Glomerular endothelial cell (primary cell): ENCODE data around the gene EDAR. TPM values are rescaled to one million over a fixed set of nuclear protein-coding genes. Genes with fewer than 3 reads are reported as not detected.

Experiments used
- DNase-seq: peaks from one replicate; pipeline ENCODE4 v3.0.0-alpha.2; 2011; ENCODE audit warnings: low read depth, low spot score; ENCODE audit errors: extremely low read depth
- total RNA-seq: library from RNA; depleted of rRNA; stranded (reverse); fragments of >200 nt; gene quantifications from 2 replicates; pipeline ENCODE4 v1.2.3, GENCODE V29; 2015

EDAR gene
- total RNA-seq, 1 donor from 2014 or later, result not detected

DNA sequence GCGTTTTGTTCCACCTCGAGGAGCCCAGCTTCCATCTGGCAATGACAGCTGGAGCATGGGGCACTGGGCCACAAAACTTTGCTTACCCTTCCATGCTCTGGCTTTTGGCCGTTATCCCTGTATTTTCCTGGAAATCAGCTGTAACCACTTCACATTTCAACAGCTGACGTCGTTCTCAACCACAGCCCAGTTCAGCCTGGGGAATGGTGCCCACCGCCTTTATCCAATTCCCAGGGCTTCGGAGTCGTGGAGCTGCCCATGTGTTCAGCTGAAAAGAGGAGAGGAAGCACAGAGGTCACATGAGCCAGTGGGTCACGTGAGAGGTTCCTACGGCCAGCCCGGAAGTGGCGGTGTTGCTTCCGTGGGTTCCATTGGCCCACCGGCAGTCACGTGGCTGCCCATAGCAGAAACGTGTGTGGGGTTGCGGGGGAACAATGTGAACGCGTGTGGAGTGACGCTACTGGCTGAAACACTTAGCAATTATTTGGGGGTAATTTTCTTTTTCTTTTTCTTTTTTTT, 16.7 kb upstream of the EDAR start:
- DNase-seq, result no peak

DNA sequence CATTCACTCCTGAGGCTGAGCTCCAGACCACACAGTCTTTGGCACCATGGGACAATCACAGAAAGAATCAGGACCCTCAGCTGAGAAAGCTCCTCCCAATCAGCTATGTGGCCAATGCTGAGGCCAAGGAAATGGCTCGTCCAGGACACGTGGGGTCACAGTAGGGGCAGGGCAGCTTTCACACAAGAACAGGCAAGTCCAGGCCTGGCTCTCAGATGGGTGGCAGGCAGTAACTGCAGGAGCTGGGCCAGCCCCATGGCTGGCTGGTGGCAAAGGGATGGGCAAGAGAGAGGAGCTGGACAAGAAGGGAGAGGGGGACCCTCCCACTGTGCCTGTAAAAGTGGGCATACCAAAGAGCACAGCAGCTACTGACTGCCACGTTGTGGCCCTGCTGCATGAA, 12.2 kb upstream of the EDAR start:
- DNase-seq, result no peak

DNA sequence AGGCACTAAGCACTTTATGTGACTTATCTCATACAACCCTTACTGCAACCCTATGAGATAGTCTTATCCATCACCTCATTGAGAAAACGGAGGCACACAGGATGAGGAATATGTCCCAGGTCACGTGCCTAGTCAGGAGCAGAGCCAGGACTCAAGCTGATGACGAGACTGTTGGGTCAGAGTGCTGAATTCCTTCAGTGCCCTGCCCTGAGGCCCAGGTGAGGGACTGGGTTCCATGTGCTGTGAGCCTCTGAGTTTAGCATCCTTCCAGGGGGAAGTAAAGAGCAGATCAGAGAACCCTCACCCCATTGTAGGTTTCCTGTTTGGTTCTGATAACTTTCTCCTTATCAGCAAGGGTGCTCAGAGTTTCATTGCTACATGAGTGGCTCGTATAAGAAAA, 11.7 kb upstream of the EDAR start:
- DNase-seq, result no peak

DNA sequence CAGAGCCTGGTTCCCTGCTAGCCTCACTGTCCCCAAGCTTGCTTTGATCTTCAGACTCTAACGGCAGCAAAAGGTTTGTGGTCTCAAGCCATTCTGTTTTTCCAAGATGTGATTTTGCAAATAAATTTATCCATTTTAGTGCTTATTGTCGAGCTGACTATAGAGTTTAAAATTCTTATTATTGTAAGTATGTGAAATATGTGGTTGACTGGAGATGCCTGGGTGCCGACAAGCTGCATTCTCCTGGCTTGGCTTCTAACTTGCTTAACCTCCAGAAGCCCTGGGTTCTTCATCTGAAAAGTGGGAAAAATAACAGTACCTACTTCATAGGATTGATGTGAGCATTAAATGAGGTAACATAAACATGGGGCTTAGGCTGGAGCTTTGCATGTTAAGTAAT, 9.9 kb upstream of the EDAR start:
- DNase-seq, result no peak

DNA sequence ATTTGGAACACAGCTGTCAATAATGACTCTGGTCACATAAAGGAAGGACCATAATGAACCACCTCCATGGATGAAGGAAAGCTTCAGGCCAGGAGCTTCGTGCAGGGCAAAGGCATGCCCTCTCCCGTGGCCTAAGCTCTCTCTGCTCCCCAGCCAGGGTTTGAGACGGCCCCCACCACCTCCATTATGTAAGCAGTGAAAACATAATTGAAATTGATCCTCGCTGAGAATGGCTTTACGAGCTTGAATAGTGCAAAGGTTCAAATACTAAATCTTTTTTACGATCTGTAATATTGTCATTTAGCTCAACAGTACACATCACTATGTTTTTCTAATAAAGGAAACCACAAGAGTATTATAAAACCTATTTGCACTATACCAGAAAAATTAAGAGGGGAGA, 5.2 kb upstream of the EDAR start:
- no peak for DNase-seq

DNA sequence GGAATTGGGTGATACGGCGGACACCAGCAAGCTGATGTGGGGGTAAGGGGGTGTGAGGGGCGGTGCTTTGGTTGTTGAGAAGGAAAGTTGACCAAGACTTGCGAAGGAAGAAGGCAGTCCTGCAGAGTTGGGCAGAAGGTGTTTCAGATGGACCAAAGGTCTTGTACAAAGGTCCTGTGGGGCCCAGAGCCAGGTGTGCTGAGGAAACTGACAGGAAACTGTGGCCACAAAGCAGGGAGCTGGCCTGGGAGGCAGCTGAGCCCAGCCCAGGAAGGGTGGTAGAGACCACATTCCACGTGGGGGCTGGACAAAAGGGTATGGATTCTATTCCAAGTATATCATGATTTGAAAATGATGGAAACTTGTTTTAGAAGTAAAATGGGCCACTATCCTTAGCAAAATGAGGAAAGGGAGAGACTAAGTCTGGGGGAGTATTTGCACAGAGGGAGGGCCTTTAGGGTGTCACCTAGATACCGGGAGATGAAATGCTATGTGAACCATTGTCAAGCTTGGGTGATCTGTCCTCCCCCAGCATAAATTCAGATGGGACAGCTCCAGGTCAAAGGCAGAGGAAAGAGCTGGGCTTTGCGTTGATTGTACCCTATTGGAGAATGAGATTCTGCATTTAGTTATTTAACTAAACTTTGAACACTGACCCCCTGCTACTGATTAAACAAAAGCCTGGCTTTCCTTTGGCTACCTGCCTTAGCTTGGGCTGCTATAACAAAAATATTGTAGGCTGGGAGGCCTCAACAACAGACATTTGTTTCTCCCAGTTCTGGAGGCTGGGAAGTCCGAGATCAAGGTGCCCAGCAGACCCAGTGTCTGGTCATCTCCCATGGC, 4.3 kb upstream of the EDAR start:
- DNase-seq, result no peak

DNA sequence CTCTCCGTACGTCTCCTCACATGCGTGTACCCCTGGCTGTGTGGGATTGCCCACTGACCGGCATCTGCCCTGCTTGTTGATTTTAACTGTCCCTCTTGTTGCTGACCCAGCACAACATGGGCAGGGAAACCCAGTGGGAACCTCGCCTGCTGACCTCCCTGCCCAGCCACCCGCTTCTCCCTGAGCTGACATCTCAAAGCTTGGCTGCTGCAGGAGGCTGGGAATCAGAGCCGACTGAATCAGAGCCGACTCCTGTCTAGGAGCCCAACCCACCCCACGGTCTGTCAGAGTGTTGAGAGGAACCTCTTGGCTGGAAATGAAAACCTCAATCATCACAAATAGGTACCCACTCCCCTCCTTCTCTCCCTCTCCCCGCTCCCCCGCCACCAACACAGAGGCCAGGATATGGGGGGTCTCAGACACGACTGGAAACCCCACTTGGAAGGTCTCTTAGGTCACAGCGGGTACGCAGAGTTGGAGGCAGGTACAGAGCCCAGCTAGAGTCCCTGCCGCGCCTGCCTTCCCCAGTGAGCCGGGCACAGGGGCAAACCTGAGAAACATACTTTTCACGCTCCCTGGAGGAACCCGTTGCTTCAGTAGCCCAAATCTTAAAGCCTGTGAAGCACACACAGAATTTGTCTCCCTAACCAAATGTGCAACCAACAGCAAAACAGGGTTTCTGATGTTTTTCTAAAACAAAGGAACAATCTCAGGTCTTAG, 784 bp downstream of the EDAR start:
- DNase-seq, result no peak

DNA sequence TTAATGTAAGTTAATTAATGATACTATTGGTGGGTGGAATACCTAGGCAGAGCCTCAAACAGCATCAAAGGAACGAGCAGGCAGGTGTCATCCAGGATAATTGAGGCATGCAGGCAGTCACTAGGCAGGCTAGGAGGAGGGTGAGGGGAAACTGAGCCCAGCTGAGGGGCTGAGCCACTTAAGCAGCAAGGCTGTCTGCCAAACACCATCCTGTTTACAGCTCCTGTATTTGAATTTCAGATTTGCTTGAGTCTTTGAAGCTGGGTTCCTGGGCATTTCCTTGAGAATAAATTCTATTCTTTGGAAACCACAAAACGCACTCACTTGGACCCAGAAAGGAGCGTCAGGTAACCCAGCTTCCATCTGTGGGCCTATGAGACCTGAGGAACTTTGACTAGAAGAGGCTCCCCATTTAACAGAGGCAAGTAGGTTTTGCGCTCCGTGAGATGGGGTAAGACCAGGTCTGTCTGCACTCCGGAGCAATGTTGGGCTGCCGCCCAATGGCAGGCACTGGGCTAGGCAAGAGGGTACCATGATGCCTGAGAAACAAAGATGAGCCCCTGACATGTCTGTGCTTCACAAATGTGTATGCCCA, 2.0 kb downstream of the EDAR start:
- no peak for DNase-seq

DNA sequence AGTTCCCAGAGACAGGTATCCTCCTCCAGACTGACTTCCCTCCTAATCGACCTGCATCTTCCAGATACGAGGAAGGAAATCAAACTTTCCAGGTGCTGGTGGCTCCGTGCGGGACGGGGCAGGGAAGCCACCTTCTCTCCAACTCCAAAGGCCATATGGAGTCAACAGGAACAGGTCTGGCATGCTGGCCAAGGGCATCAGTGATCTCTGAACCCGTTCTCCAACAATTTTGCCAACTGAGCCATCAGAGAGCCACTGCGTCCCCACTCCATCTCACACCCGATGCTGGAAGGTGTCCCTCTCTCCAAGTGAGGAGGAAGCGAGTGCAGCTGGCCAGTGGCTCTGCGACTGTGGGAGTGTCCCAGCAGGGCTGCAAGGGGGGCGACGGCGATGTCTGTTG, 5.4 kb downstream of the EDAR start:
- DNase-seq, result no peak

DNA sequence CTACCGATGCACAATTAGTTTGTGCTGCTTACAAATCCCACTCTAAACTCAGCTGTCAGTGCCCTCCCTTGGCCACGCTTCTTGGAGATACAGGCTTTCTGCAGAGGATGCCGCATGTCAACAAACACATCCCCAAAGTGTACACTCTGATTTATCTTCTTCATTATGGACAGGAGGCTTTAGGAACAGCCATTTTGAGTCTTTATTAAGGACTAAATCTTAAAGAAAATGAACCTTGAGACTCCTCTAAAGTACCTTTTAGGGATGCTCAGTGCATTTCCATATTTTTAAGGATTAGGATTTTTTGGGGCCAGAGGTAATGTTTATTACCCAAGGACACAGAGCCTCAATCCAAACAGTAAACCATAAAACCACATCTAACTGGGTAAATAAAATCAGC, 6.0 kb downstream of the EDAR start:
- DNase-seq, result no peak

DNA sequence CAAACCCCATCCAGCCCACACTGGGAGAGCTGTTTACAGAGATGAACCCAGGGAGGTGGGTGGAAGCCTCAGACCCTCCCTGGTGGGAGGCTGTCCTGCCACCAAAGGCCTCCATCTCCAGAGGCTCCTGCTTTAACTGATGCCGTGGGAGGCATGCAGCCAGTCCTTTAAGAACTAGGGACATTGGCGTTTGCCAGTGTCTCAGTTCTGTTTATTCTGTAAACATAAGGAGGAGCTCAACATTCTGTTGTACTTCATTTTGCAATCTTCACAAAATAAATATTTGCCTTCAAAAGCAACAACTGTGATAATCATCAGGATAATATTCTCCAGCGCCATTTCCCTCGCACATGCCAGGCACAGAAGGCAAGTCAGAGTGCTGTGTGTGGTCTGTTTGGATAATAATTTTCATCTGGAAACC, 6.8 kb downstream of the EDAR start:
- DNase-seq, result no peak

DNA sequence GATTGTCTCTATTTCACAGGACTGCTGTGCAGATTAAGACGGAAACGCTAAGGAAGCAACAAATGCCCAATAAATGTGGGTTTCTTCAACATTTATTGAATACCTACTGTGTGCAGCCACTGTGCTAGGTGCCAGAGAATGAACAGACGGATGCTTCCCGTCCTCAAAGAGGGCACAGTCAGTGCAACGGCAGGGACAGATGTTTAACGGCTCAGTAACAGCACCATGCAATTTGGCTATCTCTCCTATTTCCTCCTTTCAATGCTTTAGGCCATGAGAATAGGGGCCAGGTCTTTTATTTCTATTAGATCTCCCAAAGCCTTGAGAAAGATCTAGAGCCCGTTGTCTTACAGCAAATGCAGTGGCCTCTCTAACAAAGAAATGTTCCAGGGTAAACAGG, 7.2 kb downstream of the EDAR start:
- no peak for DNase-seq

DNA sequence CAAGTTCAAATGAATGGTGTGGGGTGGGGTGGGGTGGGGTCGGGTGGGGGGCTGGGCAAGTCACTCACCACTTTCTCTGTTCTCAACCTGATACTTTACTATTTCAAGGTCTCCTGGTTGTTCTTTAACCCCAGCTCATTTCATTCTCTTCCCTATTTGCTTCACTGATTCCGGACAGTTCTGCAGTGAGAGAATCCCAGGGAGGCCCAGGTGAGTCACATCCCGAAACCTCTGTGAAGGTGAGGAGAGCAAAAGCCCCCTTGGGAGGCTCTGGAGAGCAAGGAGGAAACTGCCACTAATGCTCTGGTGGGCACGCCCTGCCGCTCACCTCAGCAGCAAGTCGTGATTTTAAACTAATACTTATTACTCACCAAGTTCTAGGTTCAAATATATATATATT, 8.9 kb downstream of the EDAR start:
- no peak for DNase-seq

DNA sequence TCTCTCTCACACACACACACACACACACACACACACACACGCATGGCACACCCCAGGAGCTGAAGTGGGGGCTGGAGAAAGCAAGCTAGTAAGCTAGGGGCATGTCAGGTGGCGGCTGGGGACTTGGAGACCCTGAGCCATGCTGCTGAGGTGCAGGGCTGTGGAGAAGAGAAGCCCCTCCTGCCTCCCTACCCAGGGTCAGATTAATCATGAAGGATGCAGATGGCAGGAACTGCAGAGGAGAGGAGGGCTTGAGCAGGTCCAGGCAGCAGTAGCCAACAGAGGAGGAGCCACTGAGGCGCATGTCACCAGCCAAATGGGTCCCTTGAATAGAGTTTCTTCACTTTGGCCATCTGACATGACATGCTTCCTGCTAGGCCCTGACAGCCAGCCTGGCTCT, 9.6 kb downstream of the EDAR start:
- DNase-seq, result no peak

DNA sequence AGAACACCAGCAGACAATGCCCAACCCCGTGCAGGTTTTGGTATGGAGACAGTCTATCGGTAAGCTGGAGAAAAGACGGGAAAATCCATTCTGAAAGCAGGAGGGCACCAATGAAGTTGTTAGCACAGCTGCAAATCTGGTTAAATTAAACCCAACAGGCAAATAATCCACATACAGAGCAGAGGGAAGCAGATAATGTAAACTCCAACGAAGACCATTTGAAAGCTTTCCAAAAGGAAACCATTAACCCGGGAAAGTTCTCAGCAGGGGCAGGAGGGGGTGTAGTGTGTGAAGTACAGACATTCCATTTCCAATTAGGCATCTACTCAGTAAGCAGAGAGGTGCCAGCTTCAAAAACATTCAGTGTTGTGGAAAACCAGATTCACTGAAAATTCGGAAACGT, 10.3 kb downstream of the EDAR start:
- DNase-seq, result no peak

DNA sequence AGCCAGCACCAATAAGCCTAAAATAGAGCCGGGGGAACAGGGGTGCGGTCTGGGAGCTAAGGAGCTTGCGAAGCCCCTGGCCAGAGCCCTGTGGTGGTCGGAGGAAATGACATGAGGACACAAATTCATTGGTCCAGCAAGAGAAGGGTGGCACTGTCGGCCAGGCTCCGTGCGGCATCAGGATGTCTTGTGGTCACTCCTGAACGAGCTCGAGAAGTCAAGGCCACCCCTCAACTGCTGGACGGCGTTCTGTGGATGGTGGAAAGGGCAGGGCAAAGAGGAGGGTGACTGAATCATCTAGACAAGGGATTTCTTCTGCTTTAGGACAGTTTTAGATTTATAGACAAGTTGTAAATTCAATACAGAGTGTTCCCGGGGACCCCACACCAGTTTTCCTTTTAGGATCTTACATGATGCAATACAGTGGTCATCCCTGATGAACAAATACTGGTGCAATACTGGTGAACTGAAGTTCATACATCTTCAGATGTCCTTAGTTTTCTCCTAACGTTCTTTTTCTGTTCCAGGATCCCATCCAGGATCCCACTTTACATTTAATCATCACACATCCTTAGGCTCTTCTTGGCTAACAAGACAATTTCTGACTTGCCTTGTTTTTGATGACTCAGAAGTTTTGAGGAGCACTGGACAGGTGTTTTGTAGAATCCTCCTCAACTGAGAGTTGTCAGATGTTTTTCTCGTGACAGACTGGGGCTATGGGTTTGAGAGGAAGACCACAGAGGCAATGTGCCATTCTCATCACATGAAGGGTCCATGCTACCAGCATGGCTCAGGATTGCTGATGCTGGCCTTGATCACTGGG, 13.2 kb downstream of the EDAR start:
- DNase-seq, result no peak

DNA sequence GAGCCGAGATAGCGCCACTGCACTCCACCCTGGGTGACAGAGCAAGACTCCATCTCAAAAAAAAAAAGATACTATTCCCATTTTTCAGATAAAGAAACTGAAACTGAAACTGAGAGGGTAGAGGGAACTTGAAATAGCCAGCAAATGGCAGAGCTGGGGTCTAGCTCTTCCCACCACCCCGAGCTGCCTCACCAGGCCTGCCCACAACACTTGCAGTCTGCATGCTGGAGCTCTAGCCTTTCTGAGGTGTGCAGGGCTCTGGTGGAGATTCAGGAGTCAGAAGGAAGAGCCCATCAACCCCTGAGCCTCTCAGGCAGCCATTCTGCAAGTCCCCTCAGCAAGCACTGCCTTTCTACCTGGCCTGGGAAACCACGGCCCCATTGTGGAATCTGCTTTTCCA, 14.3 kb downstream of the EDAR start:
- DNase-seq, result no peak

DNA sequence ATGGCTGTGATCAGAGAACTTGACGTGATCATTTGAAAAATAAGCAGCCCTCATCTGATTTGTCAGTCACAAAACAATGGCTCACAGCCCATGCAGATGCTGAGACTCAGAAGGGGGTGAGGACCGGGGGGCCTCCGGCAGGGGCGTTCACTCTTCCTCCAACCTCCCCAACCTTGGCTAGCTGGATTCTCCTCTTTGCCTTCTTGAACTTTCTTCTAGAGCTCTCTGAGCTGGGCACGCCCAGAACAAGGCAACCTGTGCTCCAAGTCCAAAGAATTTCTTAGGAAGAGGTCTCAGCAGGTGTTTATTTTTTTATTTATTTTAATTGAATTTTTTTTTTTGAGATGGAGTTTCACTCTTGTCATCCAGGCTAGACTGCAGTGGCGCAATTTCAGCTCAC, 16.4 kb downstream of the EDAR start:
- DNase-seq, result no peak

DNA sequence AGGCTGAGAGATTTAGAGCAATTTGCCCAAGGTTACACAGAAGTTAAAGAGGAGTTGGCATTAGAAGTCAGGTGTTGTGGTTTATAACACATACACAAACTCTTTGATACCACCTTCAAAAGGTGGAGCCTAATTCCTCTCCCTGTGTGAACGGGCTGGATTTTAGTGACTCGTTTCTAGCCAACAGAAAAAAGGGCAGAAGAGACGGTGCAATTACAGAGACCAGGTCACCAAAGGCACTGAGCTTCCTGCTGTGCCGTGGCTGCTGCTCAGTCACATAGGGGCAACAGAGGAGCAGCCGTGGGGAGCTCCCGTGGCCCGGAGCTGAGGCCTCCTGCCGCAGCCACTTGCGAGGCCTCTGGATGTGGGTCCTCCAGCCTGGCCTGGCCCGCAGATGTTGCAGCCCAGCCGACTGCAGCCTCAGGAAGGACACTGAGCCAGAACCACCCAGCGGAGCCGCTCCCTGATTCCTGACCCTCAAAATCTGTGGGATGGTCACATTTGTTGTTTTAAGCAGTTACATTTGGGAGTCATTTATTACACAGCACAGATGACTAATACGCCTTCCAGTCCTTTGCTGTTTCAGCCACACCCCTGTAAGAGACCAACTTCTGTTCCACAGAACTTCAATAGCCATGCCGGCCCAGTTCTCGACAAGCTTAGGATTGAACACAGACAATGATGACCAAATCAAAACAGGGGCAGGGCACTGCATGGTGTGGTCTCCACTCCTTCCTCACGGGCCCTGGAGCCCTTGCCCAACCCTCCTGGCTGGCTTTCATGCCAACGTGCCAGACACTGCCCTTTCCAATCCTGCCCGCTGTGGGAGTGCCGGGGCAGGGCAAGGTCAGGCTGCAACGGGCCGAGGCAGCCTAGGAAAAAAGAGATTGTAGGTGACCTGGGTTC, 17.1 kb downstream of the EDAR start:
- no peak for DNase-seq

DNA sequence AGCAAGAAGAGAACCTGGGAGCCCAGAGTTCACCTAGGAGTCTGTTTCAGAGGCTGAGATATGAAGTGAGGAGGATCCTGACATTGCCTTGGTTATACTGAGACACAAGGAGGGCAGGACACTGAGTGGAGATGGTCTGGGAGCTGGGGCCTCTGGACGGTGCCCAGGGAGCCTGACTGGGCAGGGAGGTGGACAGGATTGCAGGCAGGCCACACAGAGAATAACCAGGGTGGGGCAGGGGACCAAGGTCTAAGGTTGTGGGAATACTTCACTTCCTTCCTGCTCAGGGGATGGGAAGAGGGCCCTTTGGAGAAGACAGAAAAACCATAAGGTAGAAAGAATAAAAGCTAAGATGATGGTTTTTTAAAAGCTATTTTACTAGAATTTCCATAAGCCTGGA, 18.7 kb downstream of the EDAR start:
- no peak for DNase-seq
